Fibroblast of villous mesenchyme (primary cell): Measurements from ENCODE around the gene CCDC110. TPM values are rescaled to one million over a fixed set of nuclear protein-coding genes. Genes with fewer than 3 reads are reported as not detected.
A peak's percentile ranks its signal among the peaks of the same experiment; 100 is the strongest.

Experiments used
- DNase-seq: peaks from one replicate; pipeline ENCODE4 v3.0.0-alpha.2; 2010; ENCODE audit warnings: low read depth
- H3K4me3 ChIP-seq: 2 replicates; pipeline ENCODE4 v1.5.1; 2011; ENCODE audit warnings: low read depth, mild to moderate bottlenecking, low read length
- CTCF ChIP-seq: IDR thresholded peaks from 2 replicates; pipeline ENCODE4 v1.5.1; 2012; ENCODE audit warnings: low read depth, mild to moderate bottlenecking, low read length; ENCODE audit not compliant: insufficient read depth
- total RNA-seq: library from RNA; depleted of rRNA; stranded (reverse); fragments of >200 nt; gene quantifications from 2 replicates; pipeline ENCODE4 v1.2.3, GENCODE V29; 2012

The CCDC110 gene
- total RNA-seq: 0.32 and 0.43 TPM in 2 replicates

DNA sequence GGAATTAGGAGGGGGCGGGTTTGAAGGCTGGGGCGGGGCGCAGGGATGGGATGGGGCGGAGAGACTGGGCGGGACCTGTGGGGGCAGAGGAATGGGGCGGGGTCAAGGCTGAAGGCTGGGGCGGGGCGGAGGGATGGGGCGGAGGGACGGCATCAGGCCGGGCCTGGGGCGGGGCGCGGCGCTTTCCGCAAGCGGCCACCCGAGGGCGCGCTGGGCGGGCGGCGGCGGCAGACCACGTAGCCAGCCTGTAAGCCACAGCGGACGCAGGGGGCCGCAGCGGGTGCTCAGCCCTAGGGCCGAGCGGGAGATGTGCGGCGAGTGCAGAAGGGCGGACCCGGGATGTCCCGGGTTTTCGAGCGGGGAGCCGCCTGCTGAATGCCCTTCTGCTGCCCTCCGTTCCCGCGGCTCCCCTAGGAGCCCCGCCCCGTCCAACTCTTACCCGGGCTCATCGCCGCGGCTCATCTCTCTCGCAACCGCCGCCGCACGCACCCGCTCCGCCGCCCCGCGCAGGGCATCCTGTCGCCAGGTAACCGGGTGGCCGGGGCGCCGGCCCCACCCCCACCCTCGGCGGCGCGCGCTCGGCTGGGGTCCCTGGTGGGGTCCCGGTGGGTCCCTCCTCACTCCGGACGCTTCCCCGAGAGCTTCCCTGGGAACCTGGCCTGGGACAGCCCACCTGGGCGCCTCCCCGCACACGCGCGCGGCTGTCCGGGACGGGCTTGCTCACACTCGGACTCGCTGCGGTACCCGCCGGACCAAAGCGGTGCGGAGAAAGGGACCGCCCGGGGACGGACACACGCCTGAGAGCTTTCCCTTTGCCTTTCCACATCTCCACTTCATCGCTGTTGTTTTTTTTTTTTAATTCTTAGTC, at the start of gene CCDC110:
CCDC110 (minus strand) TSS at position 499 of the 868 bp plus-strand sequence; CDS start at position 449, 50 bp downstream.
- peak; percentile 49 for TF ChIP-seq CTCF
- peak; percentile 95 for DNase-seq
- peak within 1 kb of the TSS; percentile 71 for H3K4me3 ChIP-seq

DNA sequence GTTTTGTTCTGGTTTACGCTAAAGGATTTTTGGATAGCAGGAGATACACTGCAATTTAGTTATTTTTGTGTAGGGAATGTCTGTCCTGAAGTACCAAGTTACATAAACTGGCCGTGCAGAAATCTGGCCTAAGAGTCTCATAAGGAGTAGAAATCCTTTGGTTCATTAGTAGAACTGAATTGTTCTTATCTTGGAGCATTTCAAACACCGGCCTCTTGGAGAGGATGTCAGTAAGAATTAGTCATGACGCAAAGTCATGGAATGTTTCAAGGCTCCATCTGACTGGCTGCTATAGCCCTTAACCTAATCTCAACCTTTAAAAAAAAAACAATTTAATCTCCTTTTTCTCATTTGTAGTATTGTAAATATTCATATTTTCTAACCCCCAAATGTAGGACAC, 48.6 kb upstream of the CCDC110 start:
- no peak overlapping the region for H3K4me3 ChIP-seq
- TF ChIP-seq CTCF: no peak
- peak; percentile 54 for DNase-seq

DNA sequence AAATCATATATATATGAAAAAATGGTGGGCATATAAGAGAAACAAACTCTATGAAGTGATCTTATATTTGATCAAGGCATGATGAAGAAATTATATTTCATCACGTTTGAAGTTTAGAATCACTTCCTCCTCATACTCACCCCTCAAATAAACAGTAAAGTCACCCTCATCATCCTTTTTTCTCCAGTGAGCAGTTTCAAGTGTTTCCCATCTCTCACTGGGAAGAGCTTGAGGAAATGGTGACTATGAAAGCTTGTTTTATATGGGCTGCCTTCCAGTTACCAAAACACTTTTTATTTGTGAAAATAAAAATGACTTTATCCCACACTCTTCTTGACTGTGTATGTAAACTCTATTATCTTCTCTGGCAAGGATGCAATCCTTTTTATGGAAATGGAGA, 47.0 kb upstream of the CCDC110 start:
- H3K4me3 ChIP-seq: no peak overlapping the region
- DNase-seq: no peak
- no peak for TF ChIP-seq CTCF

DNA sequence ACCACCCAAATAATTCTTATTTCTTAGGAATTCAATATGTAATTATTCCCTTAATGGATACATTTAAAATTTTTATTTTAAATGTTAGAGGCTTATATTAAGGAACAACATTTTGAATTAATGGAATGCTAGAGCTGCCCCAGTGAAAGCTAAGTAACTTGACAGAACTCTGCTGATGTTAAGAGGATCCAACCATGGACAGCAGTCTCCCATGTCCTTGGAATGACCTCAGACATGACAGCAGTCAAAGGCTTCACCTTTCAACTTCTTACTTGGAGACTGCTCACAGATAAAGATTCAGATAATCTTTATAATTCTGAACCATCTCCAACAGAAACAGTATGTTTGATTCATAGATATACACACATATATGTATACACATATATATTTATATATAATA, 46.5 kb upstream of the CCDC110 start:
- no peak overlapping the region for H3K4me3 ChIP-seq
- DNase-seq: no peak
- TF ChIP-seq CTCF: no peak

DNA sequence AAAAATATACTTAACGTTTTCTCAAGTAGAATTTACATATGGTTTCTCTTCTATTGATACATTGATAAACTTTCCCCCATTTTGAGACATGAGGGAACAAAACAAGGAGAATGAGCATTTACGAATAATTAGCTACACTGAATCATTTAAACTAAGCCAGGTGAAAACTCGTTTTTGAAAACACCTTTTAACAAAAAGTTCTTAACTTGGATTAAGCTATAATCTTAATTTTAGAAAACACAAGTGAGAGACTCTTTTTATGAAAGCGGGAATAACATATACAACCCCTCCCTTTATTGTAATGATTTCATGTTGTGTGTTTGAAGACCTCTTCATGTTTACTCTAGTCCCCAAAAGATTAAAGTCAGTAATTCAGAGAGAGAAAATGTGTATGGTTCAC, 43.7 kb upstream of the CCDC110 start:
- H3K4me3 ChIP-seq: no peak overlapping the region
- no peak for TF ChIP-seq CTCF
- no peak for DNase-seq

GRCh38 chr4:185514182-185514697, 42.7 kb upstream of the CCDC110 start:
- no peak for DNase-seq
- TF ChIP-seq CTCF: no peak
- no peak overlapping the region for H3K4me3 ChIP-seq
